ENCODE measurements around the gene RPS15.
A peak's percentile ranks its signal among the peaks of the same experiment; 100 is the strongest.
"Not testable (repeated sequence)": the region's sequence is repeated elsewhere in the genome, so short reads cannot be mapped to it uniquely, and the experiment has no call there.

The RPS15 gene

DNA sequence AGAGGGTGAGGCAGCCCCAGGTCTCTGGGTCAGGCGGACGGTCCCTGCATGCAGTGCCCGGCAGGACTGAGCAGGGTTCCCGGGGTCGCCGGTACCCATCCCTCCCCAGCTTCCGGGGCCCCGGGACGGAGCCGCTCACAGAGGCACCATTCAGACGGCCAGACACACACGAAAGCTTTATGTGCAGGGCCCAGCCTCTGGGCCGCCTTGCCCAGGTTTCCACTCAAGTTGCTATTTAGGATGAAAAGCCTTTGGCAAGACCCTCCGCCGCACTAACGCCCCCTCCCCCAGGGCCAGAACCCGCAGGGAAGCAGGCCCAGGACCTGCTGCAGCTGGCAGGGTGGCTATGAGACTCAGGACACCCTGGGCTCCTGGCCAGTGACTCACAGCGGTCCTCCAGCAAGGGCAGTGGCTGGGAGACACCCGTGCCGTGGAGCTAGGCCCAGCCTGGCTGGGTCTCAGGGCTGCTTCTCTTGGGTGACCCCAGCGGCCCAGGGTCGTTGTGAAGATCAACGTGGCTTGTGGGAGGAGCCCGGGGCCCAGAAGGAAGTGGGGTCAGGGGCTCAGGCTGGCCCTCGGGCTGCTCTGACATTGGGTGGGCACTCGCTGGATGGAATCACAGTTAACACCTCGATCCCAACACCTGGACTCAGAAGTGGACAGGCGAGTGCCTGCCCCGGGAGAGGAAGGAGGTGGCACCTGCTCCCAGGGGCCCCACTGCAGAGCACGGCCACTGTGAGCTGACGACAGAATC is 36.0 kb downstream of the RPS15 start:
- no peak overlapping the region for H3K9ac ChIP-seq
- H4K20me1 ChIP-seq: peaks cover 94% of the 10 kb centered on the region
- H3K4me3 ChIP-seq: no peak overlapping the region
- H3K4me1 ChIP-seq: peaks cover 48% of the 10 kb centered on the region
- H3K9me3 ChIP-seq: no peaks in the 10 kb centered on the region
- peaks cover 43% of the 10 kb centered on the region for H3K27me3 ChIP-seq
- no peak for TF ChIP-seq Cebpa-rat (IDR thresholded peaks at IDR 0.05)
- peaks cover 43% of the 10 kb centered on the region for H3K36me3 ChIP-seq
- H3K4me2 ChIP-seq: no peak overlapping the region
- no peak overlapping the region for H3K27ac ChIP-seq

DNA sequence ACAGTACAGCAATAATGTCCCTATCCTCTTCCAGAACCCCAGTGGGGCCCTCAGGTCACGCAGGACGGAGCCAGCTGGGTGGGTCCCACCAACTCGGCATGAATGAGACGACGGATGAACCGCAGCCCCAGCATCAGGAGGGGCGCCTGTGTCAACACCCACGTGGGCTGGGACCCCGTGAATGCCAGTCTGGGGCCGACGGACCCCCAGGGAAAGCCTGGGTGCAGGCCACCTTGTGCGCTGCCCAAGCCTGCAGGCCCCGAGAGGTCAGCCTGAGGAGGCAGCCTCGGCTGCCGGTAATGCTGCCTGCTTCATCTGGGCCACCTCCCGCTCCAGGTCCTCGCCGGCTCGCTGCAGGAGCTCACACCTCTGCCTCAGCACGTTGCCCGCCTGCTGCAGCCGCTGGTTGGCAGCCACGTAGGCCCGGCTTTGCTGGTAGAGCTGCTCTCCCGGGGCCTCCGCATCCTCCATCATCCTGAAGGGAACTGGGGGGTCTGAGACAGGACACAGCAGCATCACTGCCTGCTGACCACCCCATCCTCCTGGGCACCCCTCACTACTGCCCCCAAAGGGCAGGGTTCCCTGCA is 36.7 kb downstream of the RPS15 start:
- peaks cover 37% of the 10 kb centered on the region for H3K27me3 ChIP-seq
- TF ChIP-seq Cebpa-rat (IDR thresholded peaks at IDR 0.05): no peak
- H3K36me3 ChIP-seq: peaks cover 43% of the 10 kb centered on the region
- peaks cover 88% of the 10 kb centered on the region for H4K20me1 ChIP-seq
- no peaks in the 10 kb centered on the region for H3K9me3 ChIP-seq
- peaks cover 47% of the 10 kb centered on the region for H3K4me1 ChIP-seq
- no peak overlapping the region for H3K27ac ChIP-seq
- H3K4me3 ChIP-seq: no peak overlapping the region
- no peak overlapping the region for H3K4me2 ChIP-seq
- H3K9ac ChIP-seq: no peak overlapping the region

DNA sequence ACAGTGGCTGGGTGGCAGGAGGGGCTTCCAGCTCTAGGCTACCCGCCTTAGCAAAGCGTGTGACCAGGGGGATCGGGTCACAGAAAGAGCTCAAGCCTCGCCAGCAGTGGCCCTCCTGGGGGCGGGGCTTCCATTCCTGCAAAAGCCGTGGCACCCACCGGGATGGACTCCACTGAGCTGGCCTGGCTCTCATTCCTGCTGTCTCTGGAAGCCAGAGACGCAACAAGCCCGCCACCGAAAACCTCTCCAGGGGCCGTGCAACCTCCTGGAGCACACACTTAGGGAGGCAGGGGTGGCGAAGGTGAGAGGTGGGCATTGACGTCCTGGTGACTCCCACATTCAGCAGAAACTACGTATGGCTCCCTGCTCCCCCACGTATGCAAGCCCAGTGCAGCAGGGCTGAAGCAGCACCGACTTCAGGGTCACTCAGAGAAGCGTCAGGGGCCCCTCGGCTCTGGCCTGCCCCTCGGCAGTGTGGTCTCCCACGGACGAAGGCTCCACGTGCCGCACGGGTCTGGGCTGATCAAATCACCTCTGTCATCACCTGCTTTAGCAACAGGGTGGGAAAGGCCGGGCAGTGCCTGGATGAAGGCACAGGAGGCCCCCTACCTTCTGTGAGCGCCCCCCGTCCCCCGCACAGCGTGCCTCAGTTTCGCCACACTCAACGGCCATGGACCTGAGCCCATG is 37.7 kb downstream of the RPS15 start:
- Histone ChIP-seq H3K4me3 (no peak overlapping the region), H3K36me3 (peaks cover 43% of the 10 kb centered on the region), H3K4me1 (peaks cover 47% of the 10 kb centered on the region), H3K4me2 (no peak overlapping the region), H3K27me3 (peaks cover 26% of the 10 kb centered on the region), H3K27ac (no peak overlapping the region), H3K9ac (no peak overlapping the region), H3K9me3 (no peaks in the 10 kb centered on the region), H4K20me1 (peaks cover 77% of the 10 kb centered on the region)
- TF ChIP-seq Cebpa-rat (IDR thresholded peaks at IDR 0.05): no peak

DNA sequence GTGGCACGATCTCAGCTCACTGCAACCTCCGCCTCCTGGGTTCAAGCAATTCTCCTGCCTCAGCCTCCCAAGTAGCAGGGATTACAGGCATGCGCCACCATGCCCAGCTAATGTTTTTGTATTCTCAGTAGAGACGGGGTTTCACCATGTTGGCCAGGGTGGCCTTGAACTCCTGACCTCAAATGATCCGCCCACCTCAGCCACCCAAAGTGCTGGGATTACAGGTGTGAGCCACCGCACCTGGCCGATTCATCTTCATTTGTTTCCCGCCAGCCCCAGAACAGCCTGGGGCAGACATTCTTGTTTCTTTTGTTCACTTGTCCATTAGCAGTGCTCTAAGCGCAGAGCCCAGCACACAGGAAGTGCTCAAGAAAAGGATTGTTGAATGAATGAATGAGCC is 38.9 kb downstream of the RPS15 start:
- H3K4me2 ChIP-seq: peak overlapping the region; percentile 95; the same call in 1 of the 2 replicates
- H3K4me3 ChIP-seq, H3K27ac ChIP-seq, H3K9ac ChIP-seq, H3K9me3 ChIP-seq: not testable (repeated sequence)
- H3K36me3 ChIP-seq: peaks cover 43% of the 10 kb centered on the region
- H3K4me1 ChIP-seq: peaks cover 40% of the 10 kb centered on the region
- H4K20me1 ChIP-seq: peaks cover 66% of the 10 kb centered on the region
- H3K27me3 ChIP-seq: peaks cover 15% of the 10 kb centered on the region

DNA sequence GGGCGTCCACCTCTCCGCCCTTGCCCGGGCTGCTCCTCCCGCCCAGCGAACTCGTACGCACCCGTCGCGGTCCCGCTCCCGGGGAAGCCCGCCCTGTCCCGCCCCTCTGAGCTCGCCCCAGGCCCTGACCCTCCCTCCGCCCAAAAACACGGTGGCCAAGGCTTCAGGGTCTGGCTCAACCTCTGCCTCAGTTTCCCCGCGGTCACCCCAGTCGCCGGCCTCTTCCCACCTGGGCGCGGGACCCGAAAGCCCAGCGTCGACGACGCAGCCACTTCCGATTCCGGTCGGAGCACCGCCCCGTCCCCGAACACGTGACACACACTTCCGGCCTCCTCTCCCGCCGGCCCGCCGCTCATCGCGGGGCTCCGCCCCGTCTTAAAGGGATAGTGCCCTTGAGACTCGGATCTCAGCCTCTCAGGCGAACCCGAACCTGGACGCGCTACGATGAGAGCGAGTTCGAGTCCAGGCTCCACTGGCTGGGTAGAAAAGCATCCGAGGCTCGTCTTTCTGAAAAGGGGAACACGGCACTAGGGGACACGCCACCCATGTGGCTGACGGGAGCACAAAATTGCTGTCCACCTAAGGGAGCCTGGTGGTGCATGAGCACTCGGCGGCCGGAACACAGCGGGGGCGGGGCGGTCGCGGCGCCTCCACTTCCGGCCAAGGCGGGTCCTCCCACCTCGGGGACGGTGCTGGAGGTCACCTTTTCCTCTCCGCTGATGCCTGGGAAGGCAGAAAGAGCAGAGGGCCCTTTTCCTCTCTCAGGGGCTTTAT is 40.9 kb downstream of the RPS15 start, which contains the start of gene C19orf25:
TSS of gene C19orf25 (minus strand) at position 282 of the 774 bp plus-strand sequence. CDS start 312 bp downstream, outside the sequence.
- peak within 1 kb of the TSS; percentile 84 for H3K4me3 ChIP-seq
- H3K27ac ChIP-seq: peak within 1 kb of the TSS; percentile 82
- TF ChIP-seq Cebpa-rat (IDR thresholded peaks at IDR 0.05): no peak
- peak within 1 kb of the TSS; percentile 95 for H3K4me2 ChIP-seq
- peaks cover 45% of the 10 kb centered on the region for H4K20me1 ChIP-seq
- no peaks in the 10 kb centered on the region for H3K9me3 ChIP-seq
- no peaks in the 10 kb centered on the region for H3K27me3 ChIP-seq
- peak within 1 kb of the TSS; percentile 85 for H3K9ac ChIP-seq
- H3K4me1 ChIP-seq: peaks cover 36% of the 10 kb centered on the region
- H3K36me3 ChIP-seq: peaks cover 34% of the 10 kb centered on the region

DNA sequence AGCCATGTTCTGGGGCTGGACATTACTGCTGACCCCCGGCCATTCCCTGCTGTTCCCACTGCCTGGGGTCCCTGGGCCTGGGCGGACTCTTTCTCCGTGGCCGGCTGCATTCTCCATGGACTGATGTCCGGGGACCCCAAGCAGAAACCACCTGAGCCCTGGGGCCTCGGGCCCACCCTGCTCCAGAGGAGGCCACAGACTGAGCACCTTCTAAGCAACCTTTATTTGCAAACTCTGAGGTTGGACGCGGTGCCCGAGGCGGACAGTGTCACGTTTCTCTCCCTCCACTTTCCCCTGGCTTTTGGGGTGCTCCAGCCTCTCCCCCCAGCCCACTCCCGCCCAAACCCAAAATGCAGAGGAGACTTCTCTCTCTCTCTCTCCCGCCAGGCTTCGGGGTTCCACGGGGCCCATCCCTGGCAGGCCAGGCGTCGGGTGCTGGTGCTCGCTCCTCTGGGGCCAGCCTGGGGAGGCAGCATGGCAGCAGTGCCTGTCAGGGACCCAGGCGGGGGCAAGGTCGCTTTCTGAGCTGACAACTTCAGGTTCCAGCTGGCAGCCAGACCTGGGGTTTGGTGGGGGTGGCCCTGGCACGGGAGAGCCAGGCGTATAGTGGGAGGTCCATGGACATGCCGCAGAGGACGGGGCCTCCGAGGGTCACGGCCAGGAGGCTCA is 43.2 kb downstream of the RPS15 start:
- H3K4me2 ChIP-seq: peak overlapping the region; percentile 40

DNA sequence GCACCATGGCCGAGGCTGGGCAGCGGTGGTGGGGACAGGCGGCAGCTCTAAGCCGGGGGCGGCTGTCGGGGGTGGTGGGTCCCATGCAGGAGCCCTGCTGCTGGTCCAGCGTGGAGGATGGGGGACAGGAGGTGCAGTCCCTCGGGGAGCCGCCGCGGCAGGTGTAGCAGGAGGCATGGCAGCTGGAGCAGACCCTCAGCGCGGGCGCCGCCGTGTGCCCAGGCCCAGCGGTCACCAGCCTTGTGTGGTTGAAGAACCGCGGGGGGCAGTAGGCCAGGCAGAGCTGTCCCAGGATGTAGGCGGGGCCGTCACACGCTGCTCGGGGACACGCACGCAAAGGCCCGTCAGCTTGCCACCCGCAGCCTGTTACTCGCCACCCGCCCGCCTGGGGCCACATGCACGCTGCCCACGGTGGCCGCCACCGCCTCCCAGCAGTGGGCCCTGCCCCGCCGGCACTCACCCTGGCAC is 43.7 kb downstream of the RPS15 start:
- no peak overlapping the region for H3K9ac ChIP-seq
- peaks cover 36% of the 10 kb centered on the region for H3K4me1 ChIP-seq
- no peak for TF ChIP-seq Cebpa-rat (IDR thresholded peaks at IDR 0.05)
- no peak overlapping the region for H3K4me2 ChIP-seq
- H3K36me3 ChIP-seq: peaks cover 9% of the 10 kb centered on the region; the same call in 1 of the 2 replicates
- H4K20me1 ChIP-seq: peaks cover 17% of the 10 kb centered on the region
- H3K27ac ChIP-seq: no peak overlapping the region
- H3K27me3 ChIP-seq: no peaks in the 10 kb centered on the region
- H3K9me3 ChIP-seq: no peaks in the 10 kb centered on the region
- no peak overlapping the region for H3K4me3 ChIP-seq

More for the DNA sequence above, 43.2 kb downstream of the RPS15 start:
- Histone ChIP-seq H3K9ac (no peak overlapping the region), H3K4me1 (peaks cover 36% of the 10 kb centered on the region), H3K27ac (0 out of 2 replicates have a peak overlapping the region, but pooled peaks have one; percentile 19), H4K20me1 (peaks cover 23% of the 10 kb centered on the region), H3K4me3 (no peak overlapping the region), H3K27me3 (no peaks in the 10 kb centered on the region), H3K36me3 (peaks cover 11% of the 10 kb centered on the region), H3K9me3 (no peaks in the 10 kb centered on the region)
- TF ChIP-seq Cebpa-rat (IDR thresholded peaks at IDR 0.05): no peak

DNA sequence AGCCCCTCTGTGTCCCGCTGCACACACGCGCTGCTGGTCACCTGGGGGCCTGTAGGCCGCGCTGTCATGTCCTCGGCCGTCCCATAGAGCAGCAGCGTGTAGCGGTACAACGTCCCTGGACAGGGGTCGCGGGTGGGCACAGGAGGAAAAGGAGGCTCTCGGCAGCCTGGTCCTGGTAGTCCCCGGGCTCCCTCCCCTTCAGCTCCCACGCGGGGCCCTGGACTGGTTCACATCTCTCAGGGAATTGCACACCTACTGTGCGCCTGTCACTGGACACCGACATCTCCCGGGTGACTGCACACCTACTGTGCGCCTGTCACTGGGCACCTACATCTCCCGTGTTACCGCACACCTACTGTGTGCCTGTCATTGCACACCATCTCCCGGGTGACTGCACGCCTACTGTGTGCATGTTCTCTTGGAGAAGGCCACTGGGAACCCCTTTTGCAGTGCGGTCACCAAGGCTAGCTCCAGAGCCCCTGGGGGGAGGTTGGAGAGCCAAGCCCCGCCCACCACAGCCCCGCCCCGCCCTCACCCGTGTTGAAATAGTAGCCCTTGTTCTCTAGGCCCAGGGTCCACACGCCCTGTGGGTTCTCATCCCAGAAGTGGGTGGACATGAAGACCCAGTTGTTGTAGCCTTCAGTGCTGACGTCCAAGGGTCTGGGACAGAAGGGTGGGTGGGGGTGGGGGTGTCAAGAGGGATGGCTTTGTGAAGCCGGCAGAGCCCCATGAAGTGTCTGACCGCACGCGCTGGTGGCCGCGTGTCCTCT is 44.4 kb downstream of the RPS15 start:
- TF ChIP-seq Cebpa-rat (IDR thresholded peaks at IDR 0.05): no peak
- H3K4me1 ChIP-seq: peaks cover 30% of the 10 kb centered on the region
- H3K4me3 ChIP-seq: no peak overlapping the region
- H3K4me2 ChIP-seq: no peak overlapping the region
- no peak overlapping the region for H3K9ac ChIP-seq
- H3K27ac ChIP-seq: no peak overlapping the region
- H4K20me1 ChIP-seq: peaks cover 11% of the 10 kb centered on the region
- H3K36me3 ChIP-seq: peaks cover 5% of the 10 kb centered on the region; the same call in 1 of the 2 replicates
- no peaks in the 10 kb centered on the region for H3K27me3 ChIP-seq
- H3K9me3 ChIP-seq: no peaks in the 10 kb centered on the region

All from BLaER1 (cell line).